ENCODE data around the gene OR10H4. TPM values are rescaled to one million over a fixed set of nuclear protein-coding genes. Genes with fewer than 3 reads are reported as not detected.
"Not testable (repeated sequence)": the region's sequence is repeated elsewhere in the genome, so short reads cannot be mapped to it uniquely, and the experiment has no call there.

OR10H4 gene
- total RNA-seq, 6 experiments from 2014 or later: not detected

DNA sequence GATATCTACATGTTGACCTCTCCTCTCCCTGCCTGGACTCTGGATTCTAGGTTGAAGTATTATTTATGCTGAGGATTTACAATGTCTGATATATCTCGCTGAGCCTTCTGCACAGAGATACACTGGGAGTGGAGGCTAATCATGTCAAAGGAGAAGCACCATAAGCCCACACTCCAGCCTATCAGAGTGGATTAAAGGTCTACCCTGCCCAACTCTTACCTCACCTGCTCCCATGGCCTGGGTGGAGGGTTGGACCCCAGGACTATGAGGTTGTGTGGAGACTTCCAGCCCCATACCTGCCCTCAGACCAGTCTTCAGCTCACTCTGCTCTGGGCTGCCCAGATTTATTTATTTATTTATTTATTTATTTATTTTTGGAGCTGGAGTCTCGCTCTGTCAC lies 15.4 kb downstream of the OR10H4 start:
- TF ChIP-seq POLR2A (IDR thresholded peaks at IDR 0.05): no peak
- TF ChIP-seq, protein P1, sequence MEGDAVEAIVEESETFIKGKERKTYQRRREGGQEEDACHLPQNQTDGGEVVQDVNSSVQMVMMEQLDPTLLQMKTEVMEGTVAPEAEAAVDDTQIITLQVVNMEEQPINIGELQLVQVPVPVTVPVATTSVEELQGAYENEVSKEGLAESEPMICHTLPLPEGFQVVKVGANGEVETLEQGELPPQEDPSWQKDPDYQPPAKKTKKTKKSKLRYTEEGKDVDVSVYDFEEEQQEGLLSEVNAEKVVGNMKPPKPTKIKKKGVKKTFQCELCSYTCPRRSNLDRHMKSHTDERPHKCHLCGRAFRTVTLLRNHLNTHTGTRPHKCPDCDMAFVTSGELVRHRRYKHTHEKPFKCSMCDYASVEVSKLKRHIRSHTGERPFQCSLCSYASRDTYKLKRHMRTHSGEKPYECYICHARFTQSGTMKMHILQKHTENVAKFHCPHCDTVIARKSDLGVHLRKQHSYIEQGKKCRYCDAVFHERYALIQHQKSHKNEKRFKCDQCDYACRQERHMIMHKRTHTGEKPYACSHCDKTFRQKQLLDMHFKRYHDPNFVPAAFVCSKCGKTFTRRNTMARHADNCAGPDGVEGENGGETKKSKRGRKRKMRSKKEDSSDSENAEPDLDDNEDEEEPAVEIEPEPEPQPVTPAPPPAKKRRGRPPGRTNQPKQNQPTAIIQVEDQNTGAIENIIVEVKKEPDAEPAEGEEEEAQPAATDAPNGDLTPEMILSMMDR (IDR thresholded peaks at IDR 0.05): no peak
- H3K27me3 ChIP-seq: no peaks in the 10 kb centered on the region
- DNase-seq: no peak
- intact Hi-C loops (cut with DNase I): no loop called here
- no peaks in the 10 kb centered on the region for H3K36me3 ChIP-seq
- ATAC-seq: no peak
- H3K27ac ChIP-seq: no peak overlapping the region
- 83% methylated on average over 1 of the region's 2 CpGs for WGBS (ENCODE audit: insufficient coverage, low coverage, low lambda C conversion rate, missing lambda C conversion rate)
- no peaks in the 10 kb centered on the region for H3K9me3 ChIP-seq
- no peak overlapping the region for H3K4me3 ChIP-seq
- no peaks in the 10 kb centered on the region for H3K4me1 ChIP-seq

DNA sequence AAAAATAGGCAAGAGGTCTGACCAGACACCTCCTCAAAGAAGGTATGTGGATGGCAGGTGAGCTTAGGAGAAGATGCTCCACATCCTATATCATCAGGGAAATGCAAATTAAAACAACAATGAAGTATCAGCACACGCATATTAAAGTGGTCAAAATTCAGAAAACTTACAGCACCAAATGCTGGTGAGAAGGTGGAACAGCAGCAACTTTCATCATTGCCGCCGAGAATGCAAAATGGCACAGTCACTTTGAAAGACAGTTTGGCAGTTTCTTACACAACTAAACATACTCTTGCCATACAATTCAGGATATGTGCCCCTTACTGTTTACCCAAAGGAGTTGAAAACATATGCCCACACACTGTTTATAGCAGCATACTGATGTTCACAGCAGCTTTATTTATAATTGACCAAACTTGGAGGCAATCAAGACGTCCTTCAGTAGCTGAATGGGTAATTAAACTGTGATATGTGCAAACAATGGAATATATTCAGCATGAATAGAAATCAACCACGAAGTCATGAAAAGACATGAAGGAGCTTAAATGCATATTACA lies 22.5 kb downstream of the OR10H4 start:
- DNase-seq: no peak
- intact Hi-C loops (cut with DNase I): no loop called here
- H3K9me3 ChIP-seq: no peaks in the 10 kb centered on the region
- H3K27ac ChIP-seq: no peak overlapping the region
- H3K27me3 ChIP-seq: no peaks in the 10 kb centered on the region
- no peak for TF ChIP-seq POLR2A (IDR thresholded peaks at IDR 0.05)
- TF ChIP-seq, protein P1 (IDR thresholded peaks at IDR 0.05): peak; percentile 19 to 41 (median 30)
- H3K36me3 ChIP-seq: no peaks in the 10 kb centered on the region
- 35% methylated on average over 5 of the region's 5 CpGs for WGBS (ENCODE audit: insufficient coverage, low coverage, low lambda C conversion rate, missing lambda C conversion rate)
- no peaks in the 10 kb centered on the region for H3K4me1 ChIP-seq
- H3K4me3 ChIP-seq: no peak overlapping the region
- no peak for ATAC-seq

DNA sequence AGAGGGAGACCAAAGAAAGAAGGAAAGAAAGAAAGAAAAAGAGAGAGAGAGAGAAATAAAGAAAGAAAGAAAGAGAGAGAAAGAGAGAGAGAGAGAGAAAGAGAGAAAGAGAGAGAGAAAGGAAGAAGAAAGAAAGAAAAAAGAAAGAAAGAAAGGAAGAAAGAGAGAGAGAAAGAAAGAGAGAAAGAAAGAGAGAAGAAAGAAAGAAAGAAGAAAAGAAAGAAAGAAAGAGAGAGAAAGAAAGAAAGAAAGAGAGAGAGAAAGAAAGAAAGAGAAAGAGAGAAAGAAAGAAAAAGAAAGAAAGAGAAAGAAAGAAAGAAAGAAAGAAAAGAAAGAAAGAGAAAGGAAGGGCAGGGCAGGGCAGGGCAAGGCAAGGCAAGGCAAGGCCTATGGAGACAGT lies 23.2 kb downstream of the OR10H4 start:
- H3K9me3 ChIP-seq; DNase-seq; H3K27ac ChIP-seq; H3K4me1 ChIP-seq; H3K36me3 ChIP-seq; H3K27me3 ChIP-seq; H3K4me3 ChIP-seq; intact Hi-C loops (cut with DNase I); ATAC-seq: not testable (repeated sequence)

DNA sequence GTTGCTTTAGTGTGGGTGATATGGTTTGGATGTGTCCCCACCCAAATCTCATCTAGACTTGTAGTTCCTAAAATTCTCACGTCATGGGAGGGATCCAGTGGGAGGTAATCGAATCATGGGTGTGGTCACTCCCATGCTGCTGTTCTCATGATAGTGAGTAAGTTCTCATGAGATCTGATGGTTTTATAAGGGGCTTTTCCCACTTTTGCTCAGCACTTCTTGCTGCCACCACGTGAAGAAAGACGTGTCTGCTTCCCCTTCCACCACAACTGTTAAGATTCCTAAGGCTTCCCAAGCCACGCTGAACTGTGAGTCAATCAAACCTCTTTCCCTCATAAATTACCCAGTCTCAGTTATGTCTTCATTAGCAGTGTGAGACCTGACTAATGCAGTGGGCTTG lies 26.0 kb downstream of the OR10H4 start:
- Histone ChIP-seq H3K4me3 (no peak overlapping the region), H3K36me3 (no peaks in the 10 kb centered on the region), H3K27ac (no peak overlapping the region), H3K4me1 (no peaks in the 10 kb centered on the region), H3K9me3 (no peaks in the 10 kb centered on the region), H3K27me3 (no peaks in the 10 kb centered on the region)
- intact Hi-C loops (cut with DNase I): no loop called here
- WGBS (ENCODE audit: insufficient coverage, low coverage, low lambda C conversion rate, missing lambda C conversion rate): 54% methylated on average over 5 of the region's 5 CpGs
- no peak for DNase-seq
- ATAC-seq: no peak
- no peak for TF ChIP-seq POLR2A (IDR thresholded peaks at IDR 0.05)
- TF ChIP-seq, protein P1 (IDR thresholded peaks at IDR 0.05): no peak

DNA sequence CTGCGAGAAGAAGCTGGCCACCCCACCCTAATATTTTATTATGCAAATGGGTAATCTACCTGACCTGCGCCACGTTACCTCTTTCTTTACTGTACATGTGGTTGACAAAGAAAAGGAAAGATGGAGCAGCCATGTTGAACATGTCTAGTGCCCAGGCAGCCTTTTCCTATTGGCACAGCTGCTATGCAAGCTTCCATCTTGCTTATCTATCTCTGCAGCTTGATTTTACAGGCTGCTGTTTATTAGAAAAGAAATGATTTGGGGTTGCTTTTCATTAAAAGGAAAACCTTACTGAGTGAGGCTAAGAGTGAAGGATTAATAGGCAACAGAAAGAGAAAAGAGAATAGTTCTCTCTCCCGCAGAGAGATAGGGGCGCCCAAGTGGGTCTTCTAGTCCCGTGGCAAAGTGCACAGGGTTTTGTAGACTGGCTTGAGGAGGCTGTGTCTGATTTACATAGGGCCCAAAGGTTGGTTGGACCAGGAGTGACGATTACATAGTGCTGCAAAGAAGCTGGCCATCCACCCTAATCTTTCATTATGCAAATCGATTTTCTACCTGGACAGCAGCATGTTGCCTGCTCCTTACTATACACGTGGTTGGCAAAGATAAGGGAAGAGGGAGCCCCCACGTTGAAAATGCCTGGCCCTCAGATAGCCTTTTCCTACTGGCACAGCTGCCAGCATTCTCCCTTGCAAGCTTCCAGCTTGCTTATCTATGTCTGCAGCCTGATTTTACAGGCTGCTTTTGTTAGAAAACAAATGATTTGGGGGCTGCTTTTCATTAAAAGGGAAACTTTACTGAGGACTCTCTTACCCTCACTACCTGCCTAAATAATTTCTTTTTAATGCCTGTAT lies 28.3 kb downstream of the OR10H4 start:
- no peak overlapping the region for H3K27ac ChIP-seq
- no peaks in the 10 kb centered on the region for H3K9me3 ChIP-seq
- intact Hi-C loops (cut with DNase I): no loop called here
- no peaks in the 10 kb centered on the region for H3K27me3 ChIP-seq
- no peaks in the 10 kb centered on the region for H3K4me1 ChIP-seq
- 21% methylated on average over 8 of the region's 10 CpGs for WGBS (ENCODE audit: insufficient coverage, low coverage, low lambda C conversion rate, missing lambda C conversion rate)
- TF ChIP-seq, protein P1 (IDR thresholded peaks at IDR 0.05): no peak
- no peak for TF ChIP-seq POLR2A (IDR thresholded peaks at IDR 0.05)
- no peak overlapping the region for H3K4me3 ChIP-seq
- no peak for ATAC-seq
- no peak for DNase-seq
- no peaks in the 10 kb centered on the region for H3K36me3 ChIP-seq

All from right lobe of liver (tissue), 6 donors.